Choroid plexus epithelial cell (primary cell): ENCODE measurements around the gene ESYT2.

ENCODE experiments used
- DNase-seq: peaks from one replicate; pipeline ENCODE4 v3.0.0-alpha.2; 2010; ENCODE audit warnings: low read depth
- H3K4me3 ChIP-seq: 2 replicates; pipeline ENCODE4 v1.5.1; 2011; ENCODE audit warnings: low read depth, mild to moderate bottlenecking, control low read depth, low read length, moderate library complexity
- TF ChIP-seq, protein P1 (sequence below): conservative IDR thresholded peaks from 2 replicates; pipeline ENCODE4 v1.5.1; 2011; ENCODE audit warnings: low read depth, mild to moderate bottlenecking, control low read depth, inconsistent platforms, low read length, moderate library complexity

The ESYT2 gene

GRCh38 chr7:158815083-158815799 lies 14.1 kb downstream of the ESYT2 start:
- peak; percentile 85 for DNase-seq
- no peak overlapping the region for H3K4me3 ChIP-seq
- TF ChIP-seq, protein P1, sequence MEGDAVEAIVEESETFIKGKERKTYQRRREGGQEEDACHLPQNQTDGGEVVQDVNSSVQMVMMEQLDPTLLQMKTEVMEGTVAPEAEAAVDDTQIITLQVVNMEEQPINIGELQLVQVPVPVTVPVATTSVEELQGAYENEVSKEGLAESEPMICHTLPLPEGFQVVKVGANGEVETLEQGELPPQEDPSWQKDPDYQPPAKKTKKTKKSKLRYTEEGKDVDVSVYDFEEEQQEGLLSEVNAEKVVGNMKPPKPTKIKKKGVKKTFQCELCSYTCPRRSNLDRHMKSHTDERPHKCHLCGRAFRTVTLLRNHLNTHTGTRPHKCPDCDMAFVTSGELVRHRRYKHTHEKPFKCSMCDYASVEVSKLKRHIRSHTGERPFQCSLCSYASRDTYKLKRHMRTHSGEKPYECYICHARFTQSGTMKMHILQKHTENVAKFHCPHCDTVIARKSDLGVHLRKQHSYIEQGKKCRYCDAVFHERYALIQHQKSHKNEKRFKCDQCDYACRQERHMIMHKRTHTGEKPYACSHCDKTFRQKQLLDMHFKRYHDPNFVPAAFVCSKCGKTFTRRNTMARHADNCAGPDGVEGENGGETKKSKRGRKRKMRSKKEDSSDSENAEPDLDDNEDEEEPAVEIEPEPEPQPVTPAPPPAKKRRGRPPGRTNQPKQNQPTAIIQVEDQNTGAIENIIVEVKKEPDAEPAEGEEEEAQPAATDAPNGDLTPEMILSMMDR: no peak

GRCh38 chr7:158814637-158815036 lies 14.7 kb downstream of the ESYT2 start:
- peak; percentile 25 for DNase-seq
- no peak overlapping the region for H3K4me3 ChIP-seq
- TF ChIP-seq, protein P1: no peak

DNA sequence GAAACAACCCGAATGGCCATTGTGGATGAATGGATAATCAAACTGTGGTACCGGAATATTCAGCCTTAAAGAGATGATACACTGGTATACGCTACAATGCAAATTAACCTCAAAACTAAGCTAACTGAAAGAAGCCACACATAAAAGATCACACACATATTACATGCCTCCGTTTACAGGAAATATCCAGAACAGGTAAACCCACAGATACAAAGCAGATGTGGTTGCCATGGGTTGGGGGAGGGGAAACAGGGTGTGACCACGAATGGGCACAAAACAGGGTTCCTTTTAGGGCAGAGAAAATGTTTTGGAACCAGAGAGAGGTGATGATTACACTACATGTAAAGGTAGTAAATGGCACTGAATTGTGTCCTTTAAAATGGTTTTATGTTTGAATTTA lies 16.6 kb downstream of the ESYT2 start:
- DNase-seq: no peak
- TF ChIP-seq, protein P1: no peak
- no peak overlapping the region for H3K4me3 ChIP-seq

- DNase-seq: no peak
- no peak overlapping the region for H3K4me3 ChIP-seq
- TF ChIP-seq, protein P1: no peak
These were observed 17.4 kb downstream of the ESYT2 start for GRCh38 chr7:158811894-158812293.

GRCh38 chr7:158811461-158811860 lies 17.8 kb downstream of the ESYT2 start:
- DNase-seq: peak; percentile 92
- H3K4me3 ChIP-seq: no peak overlapping the region
- TF ChIP-seq, protein P1: no peak

- no peak overlapping the region for H3K4me3 ChIP-seq
- no peak for DNase-seq
- TF ChIP-seq, protein P1: no peak
These were observed 18.5 kb downstream of the ESYT2 start for GRCh38 chr7:158810846-158811245.

DNA sequence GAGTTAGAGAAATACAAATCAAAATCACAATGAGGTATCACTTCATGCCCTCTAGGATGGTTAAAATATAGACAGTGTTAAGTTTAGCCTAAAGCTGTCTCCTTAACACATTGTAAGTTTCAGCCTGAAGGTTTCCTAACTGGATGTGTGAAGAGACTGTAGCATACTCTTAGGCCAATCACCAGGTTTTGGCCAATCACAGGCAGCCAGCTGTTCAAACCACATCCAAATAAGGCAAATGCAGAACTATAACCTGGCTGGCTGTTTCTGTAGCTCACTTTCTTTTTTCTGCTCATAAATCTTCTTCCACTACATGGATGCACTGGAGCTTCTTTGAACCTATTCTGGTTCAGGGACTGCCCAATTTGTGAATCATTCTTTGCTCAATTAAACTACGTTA lies 19.7 kb downstream of the ESYT2 start:
- H3K4me3 ChIP-seq: no peak overlapping the region
- DNase-seq: peak; percentile 54
- TF ChIP-seq, protein P1: no peak
